Breast epithelium (tissue), 4 donors: ENCODE data around the gene SMARCA4. TPM values are rescaled to one million over a fixed set of nuclear protein-coding genes. Genes with fewer than 3 reads are reported as not detected.

Experiments
- DNase-seq, 2 donors: peaks; one replicate each; pipeline ENCODE4 v3.0.0-alpha.2; 2019; ENCODE audit warnings: low spot score in 2 of 2
- H3K27ac ChIP-seq, 2 donors: fragments of 200-600 bp; sonication (generic) in 1 of 2; one replicate each; pipeline ENCODE4 v1.5.1; 2016 to 2019; ENCODE audit warnings: mild to moderate bottlenecking in 1 of 2
- H3K27me3 ChIP-seq, 2 donors: fragments of 200-600 bp; sonication (generic) in 1 of 2; one replicate each; pipeline versions ENCODE4 v1.5.1 to v1.6.0; 2017 to 2019; ENCODE audit warnings: control low read depth in 1 of 2, mild to moderate bottlenecking in 1 of 2
- H3K36me3 ChIP-seq: fragments of 200-600 bp; one replicate; pipeline ENCODE4 v1.5.1; 2019
- H3K4me1 ChIP-seq, 2 donors: fragments of 200-600 bp; sonication (generic); one replicate each; pipeline ENCODE4 v1.5.1; 2016 to 2019; ENCODE audit warnings: control low read depth in 1 of 2
- H3K4me3 ChIP-seq, 3 donors: fragments of 200-600 bp; sonication (generic); 1 replicate in 2 of 3; 2 replicates in 1 of 3; pipeline ENCODE4 v1.5.1; 2016 to 2019; ENCODE audit warnings: mild to moderate bottlenecking in 3 of 3, moderate library complexity in 2 of 3
- H3K9me3 ChIP-seq, 2 donors: fragments of 200-600 bp; sonication (generic) in 1 of 2; one replicate each; pipeline ENCODE4 v1.5.1; 2016 to 2019; ENCODE audit warnings: control low read depth in 1 of 2
- POLR2A ChIP-seq: fragments of 450-650 bp; IDR thresholded peaks from one replicate; pipeline ENCODE4 v1.6.1; 2016; ENCODE audit warnings: antibody characterized with exemption, mild to moderate bottlenecking, moderate library complexity
- POLR2AphosphoS5 ChIP-seq, 3 donors: sonication (generic); formaldehyde crosslinking; IDR thresholded peaks; one replicate each; pipeline ENCODE4 v1.6.1; 2017; ENCODE audit warnings: antibody characterized with exemption in 3 of 3
- intact Hi-C: fragments of 100-400 bp; cut with DNase I; formaldehyde crosslinking; loops from one replicate; pipeline ENCODE4 v1.15.1; 2023; ENCODE audit warnings: low total_unique reads
- total RNA-seq, 3 donors: library from RNA; depleted of rRNA; stranded (reverse); fragments of >200 nt; gene quantifications; one replicate each; pipeline ENCODE4 v1.1.0, GENCODE V29; 2016
- TF ChIP-seq, protein P1 (sequence below), 3 donors: fragments of 450-650 bp; IDR thresholded peaks; one replicate each; pipeline ENCODE4 v1.5.1; 2016 to 2017; ENCODE audit warnings: antibody characterized with exemption in 3 of 3, mild to moderate bottlenecking in 3 of 3, moderate library complexity in 3 of 3

SMARCA4 gene
- total RNA-seq, 3 donors from 2014 or later: 36.8 to 78.3 (median 72.4) TPM

GRCh38 chr19:11090997-11091702, 130.3 kb downstream of the SMARCA4 start:
- TF ChIP-seq POLR2AphosphoS5 (IDR thresholded peaks at IDR 0.05) (no peak), POLR2A (no peak)
- TF ChIP-seq, protein P1, sequence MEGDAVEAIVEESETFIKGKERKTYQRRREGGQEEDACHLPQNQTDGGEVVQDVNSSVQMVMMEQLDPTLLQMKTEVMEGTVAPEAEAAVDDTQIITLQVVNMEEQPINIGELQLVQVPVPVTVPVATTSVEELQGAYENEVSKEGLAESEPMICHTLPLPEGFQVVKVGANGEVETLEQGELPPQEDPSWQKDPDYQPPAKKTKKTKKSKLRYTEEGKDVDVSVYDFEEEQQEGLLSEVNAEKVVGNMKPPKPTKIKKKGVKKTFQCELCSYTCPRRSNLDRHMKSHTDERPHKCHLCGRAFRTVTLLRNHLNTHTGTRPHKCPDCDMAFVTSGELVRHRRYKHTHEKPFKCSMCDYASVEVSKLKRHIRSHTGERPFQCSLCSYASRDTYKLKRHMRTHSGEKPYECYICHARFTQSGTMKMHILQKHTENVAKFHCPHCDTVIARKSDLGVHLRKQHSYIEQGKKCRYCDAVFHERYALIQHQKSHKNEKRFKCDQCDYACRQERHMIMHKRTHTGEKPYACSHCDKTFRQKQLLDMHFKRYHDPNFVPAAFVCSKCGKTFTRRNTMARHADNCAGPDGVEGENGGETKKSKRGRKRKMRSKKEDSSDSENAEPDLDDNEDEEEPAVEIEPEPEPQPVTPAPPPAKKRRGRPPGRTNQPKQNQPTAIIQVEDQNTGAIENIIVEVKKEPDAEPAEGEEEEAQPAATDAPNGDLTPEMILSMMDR (IDR thresholded peaks at IDR 0.05): no peak
- DNase-seq: no peak
- no peaks in the 10 kb centered on the region for H3K9me3 ChIP-seq
- no peaks in the 10 kb centered on the region for H3K27me3 ChIP-seq
- H3K36me3 ChIP-seq: no peaks in the 10 kb centered on the region
- peak overlapping the region; percentile 53 to 81 (median 62) for H3K4me3 ChIP-seq
- intact Hi-C loops: no loop called here
- H3K4me1 ChIP-seq: peaks cover 0 to 9% of the 10 kb centered on the region in 2 donors
- peak overlapping the region; percentile 98 to 99 for H3K27ac ChIP-seq

DNA sequence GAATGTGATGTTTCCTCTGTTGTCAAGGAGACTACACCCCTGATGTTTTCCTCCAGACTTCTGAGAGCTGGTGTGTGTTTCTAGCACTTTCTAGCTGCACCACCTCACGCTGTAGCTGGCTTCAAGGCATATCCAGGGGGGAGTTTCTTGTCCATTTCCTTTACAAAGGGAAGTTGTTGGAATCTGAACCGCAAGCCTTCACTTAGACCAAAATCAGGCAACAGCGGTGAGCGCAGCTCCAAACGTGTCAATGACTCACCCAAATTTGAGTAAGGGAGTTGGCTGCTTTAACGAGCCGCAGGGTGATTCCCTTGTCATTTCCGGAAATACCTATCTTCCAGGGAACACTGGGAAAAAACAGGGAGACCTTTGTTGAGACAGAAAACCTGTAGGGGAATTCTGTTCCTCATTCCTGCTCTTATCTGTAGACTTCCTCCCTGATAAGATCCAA, 130.9 kb downstream of the SMARCA4 start:
- intact Hi-C loops: no loop called here
- peak overlapping the region; percentile 53 to 81 (median 62) for H3K4me3 ChIP-seq
- TF ChIP-seq, protein P1 (IDR thresholded peaks at IDR 0.05): no peak
- TF ChIP-seq POLR2A: no peak
- TF ChIP-seq POLR2AphosphoS5 (IDR thresholded peaks at IDR 0.05): peak; percentile 75 to 89 (median 82)

DNA sequence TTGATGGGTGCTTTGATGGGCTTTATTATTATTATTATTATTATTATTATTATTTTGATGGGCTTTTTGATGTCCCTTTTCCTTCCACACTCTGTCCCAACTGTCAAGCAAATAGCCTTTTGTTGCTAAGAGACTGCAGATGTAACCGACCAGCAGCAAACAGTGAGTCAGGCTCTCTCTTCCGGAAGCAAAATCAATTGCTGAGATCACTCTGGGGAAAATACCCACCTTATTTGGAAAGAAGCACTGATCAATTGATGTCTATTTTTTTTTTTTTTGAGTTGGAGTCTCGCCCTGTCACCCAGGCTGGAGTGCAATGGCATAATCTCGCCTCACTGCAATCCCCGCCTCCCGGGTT, 131.3 kb downstream of the SMARCA4 start:
- H3K27ac ChIP-seq: peak overlapping the region; percentile 98 to 99
- DNase-seq: no peak
- H3K27me3 ChIP-seq: no peaks in the 10 kb centered on the region
- H3K36me3 ChIP-seq: no peaks in the 10 kb centered on the region
- intact Hi-C loops: no loop called here
- H3K9me3 ChIP-seq: no peaks in the 10 kb centered on the region
- H3K4me3 ChIP-seq: peak overlapping the region in 2 of 3 donors; percentile 62 to 81
- TF ChIP-seq, protein P1 (IDR thresholded peaks at IDR 0.05): no peak
- TF ChIP-seq POLR2AphosphoS5 (IDR thresholded peaks at IDR 0.05) (no peak), POLR2A (no peak)
- H3K4me1 ChIP-seq: peaks cover 0 to 9% of the 10 kb centered on the region in 2 donors

More for the DNA sequence above, 130.9 kb downstream of the SMARCA4 start:
- DNase-seq: peak; percentile 77 to 95
- Histone ChIP-seq H3K27me3 (no peaks in the 10 kb centered on the region), H3K4me1 (peaks cover 0 to 9% of the 10 kb centered on the region in 2 donors), H3K9me3 (no peaks in the 10 kb centered on the region), H3K27ac (peak overlapping the region; percentile 98 to 99), H3K36me3 (no peaks in the 10 kb centered on the region)

DNA sequence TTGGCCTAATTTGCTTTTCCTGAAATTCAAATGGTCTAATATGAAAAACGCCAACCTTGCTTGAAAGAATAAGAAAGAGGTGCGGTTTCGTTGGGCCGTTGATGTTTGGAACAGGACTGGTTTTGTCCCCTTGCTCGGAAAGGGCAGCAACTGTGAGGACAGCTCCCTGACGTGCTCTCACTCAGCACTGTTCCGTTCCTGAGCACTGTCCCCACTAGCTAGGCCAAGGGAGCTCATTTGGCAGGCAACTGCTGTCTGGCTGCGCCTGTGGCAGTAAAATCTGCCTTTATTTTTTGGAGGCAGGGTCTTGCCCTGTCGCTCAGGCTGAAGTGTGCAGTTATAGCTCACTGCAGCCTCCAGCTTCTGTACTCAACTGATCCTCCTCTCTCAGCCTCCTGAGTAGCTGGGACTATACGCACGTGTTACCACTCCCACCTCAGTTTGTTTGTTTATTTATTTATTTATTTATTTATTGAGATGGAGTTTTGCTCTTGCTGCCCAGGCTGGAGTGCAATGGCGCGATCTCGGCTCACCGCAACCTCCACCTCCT, 132.9 kb downstream of the SMARCA4 start:
- Histone ChIP-seq H3K27me3 (no peaks in the 10 kb centered on the region), H3K9me3 (no peaks in the 10 kb centered on the region), H3K4me3 (no peak overlapping the region), H3K4me1 (peaks cover 0 to 4% of the 10 kb centered on the region in 2 donors), H3K36me3 (no peaks in the 10 kb centered on the region), H3K27ac (peak overlapping the region; percentile 98 to 99)
- TF ChIP-seq, protein P1 (IDR thresholded peaks at IDR 0.05): no peak
- no peak for TF ChIP-seq POLR2AphosphoS5 (IDR thresholded peaks at IDR 0.05)
- no peak for TF ChIP-seq POLR2A
- intact Hi-C loops: no loop called here
- DNase-seq: no peak

GRCh38 chr19:11094520-11094894, 133.7 kb downstream of the SMARCA4 start:
- Histone ChIP-seq H3K9me3 (no peaks in the 10 kb centered on the region), H3K27ac (peak overlapping the region; percentile 98 to 99), H3K4me1 (no peaks in the 10 kb centered on the region), H3K4me3 (peak overlapping the region in 1 of 3 donors; percentile 7), H3K36me3 (no peaks in the 10 kb centered on the region), H3K27me3 (no peaks in the 10 kb centered on the region)
- no peak for DNase-seq
- intact Hi-C loops: no loop called here
- TF ChIP-seq, protein P1 (IDR thresholded peaks at IDR 0.05): no peak
- TF ChIP-seq POLR2AphosphoS5 (IDR thresholded peaks at IDR 0.05) (no peak), POLR2A (no peak)
